Activated CD4-positive, CD25-positive, alpha-beta regulatory T cell (primary cell): ENCODE data around the gene RFK.
"Not testable (repeated sequence)": the region's sequence is repeated elsewhere in the genome, so short reads cannot be mapped to it uniquely, and the experiment has no call there.

ENCODE experiments used
- DNase-seq, 4 experiments: peaks; one replicate each; lab custom pipeline; 2025; lab: John Stamatoyannopoulos, UW

Gene RFK

GRCh38 chr9:76370396-76371023, 23.7 kb downstream of the RFK start:
- DNase-seq, result no peak

GRCh38 chr9:76369583-76369982, 24.6 kb downstream of the RFK start:
- no peak for DNase-seq

DNA sequence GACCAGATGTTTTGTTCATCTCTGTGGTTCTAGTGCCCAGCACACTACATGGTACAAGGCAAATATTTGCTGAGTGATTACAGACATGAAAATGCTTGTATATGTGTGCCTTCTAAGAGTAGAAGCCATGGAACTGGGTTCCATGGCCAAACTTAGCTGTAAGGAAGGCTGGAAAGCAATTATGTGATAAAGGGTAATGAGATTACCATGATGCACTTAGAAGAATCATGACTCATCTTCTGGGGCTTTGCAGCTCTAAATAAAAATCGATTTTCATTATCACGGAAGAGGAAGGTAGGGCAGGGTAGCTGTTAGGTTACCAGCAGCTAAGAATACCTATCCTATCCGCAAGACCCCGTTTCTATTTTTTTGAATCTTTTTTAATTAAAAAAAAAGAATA, 28.0 kb downstream of the RFK start:
- DNase-seq, result no peak

DNA sequence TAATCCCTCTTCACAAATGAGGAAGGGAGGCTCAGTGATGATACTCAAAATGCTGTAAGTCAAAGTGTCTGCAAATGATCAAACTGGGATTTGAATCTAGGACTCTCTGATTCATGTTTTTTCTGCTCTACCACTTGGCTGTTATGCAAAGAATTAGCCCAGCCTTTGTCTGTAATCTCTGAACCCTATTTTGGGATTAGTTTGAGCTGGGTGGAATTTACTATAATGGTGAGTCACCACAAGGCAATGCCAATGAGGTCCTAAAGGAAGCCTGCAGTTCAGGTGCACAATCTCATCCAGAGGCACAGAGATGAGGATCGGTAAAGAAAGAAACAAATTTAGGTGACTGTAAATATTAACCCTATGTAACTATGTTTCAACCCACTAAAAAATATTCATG, 29.2 kb downstream of the RFK start:
- no peak for DNase-seq

DNA sequence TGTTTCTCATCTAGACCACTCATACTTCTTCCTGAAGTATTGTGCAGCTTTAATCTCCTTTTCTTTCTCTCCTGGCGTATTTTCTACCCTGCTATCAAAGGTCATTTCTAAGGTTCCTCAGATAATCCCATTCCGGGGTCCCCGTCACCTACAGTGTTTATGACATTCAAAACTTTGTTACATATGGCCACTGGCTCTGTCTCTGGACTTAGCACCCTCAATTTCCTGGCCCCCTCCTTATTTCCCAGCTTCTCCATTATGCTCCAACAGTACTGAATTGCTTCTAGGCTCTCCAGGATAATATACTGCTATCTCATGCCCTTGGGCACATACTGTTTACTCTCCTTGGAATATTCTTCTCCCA, 31.2 kb downstream of the RFK start:
- DNase-seq, result no peak

- not testable (repeated sequence) for DNase-seq
These were observed 31.7 kb downstream of the RFK start for GRCh38 chr9:76362332-76363031.

- DNase-seq, result no peak
These were observed 34.5 kb downstream of the RFK start for GRCh38 chr9:76359766-76360165.

DNA sequence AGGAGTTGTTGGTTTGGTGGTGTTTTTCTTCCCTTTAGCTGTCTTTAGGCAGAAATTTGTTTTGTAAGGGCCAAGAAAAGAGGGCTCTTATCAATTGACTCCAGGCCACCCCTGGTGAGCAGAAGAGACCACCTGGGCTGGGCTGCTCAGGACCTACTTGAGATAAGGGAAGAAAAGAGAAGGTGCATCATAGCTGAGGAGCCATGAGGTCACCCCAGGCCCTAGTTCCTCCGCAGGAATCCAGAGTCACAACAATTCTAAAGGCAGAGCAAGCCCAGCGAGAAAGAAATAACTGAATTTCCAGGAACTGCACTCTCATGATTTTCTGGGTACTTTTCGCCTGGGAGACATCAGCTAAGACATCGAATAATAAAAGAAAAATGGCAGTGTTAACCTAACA, 34.9 kb downstream of the RFK start:
- DNase-seq, result no peak

GRCh38 chr9:76358628-76359280, 35.5 kb downstream of the RFK start:
- no peak for DNase-seq

- no peak for DNase-seq
These were observed 36.7 kb downstream of the RFK start for GRCh38 chr9:76357555-76357954.

GRCh38 chr9:76355886-76356285, 38.3 kb downstream of the RFK start:
- no peak for DNase-seq

DNA sequence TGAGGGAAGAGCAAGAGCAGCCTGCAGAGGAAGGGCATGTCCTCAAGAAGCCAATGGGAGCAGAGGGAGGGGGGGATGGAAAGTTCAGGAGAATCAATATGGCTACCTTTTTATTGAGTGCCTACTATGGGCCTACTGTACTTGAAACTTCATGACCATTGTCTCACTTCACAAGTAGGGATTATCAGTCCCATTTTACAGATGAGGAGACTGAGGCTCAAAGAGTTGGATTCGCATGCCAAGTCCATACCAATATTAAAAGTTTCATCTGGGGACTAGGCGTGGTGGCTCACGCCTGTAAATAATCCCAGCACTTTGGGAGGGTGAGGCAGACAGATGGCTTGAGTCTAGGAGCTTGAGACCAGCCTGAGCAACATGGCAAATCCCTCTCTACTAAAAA, 40.0 kb downstream of the RFK start:
- DNase-seq, result no peak

GRCh38 chr9:76353280-76353679, 40.9 kb downstream of the RFK start:
- DNase-seq, result no peak

GRCh38 chr9:76352026-76352620, 42.1 kb downstream of the RFK start:
- DNase-seq, result no peak

GRCh38 chr9:76351006-76351405, 43.2 kb downstream of the RFK start:
- no peak for DNase-seq

DNA sequence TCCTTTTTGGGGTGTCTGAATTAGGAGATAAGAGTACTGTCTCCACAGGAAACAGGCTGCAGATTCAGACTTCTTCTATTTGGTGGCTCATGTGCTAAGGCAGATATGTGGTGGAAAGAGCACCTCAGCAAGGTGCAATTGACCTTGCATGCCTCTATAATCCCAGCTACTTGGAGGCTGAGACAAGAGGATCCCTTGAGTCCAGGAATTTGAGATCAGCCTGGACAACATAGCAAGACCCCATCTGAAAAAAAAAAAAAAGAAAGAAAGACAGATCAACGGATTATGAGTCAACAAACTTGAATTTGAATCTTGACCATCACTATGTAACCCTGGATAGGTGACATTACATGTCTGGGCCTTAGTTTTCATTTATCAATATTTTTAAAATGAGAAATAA, 44.4 kb downstream of the RFK start:
- DNase-seq, result no peak

- DNase-seq, result no peak
These were observed 51.4 kb downstream of the RFK start for GRCh38 chr9:76342858-76343257.

GRCh38 chr9:76342201-76342600, 52.0 kb downstream of the RFK start:
- DNase-seq, result no peak

- DNase-seq, result no peak
These were observed 52.6 kb downstream of the RFK start for GRCh38 chr9:76341616-76342015.

GRCh38 chr9:76338418-76338817, 55.8 kb downstream of the RFK start:
- no peak for DNase-seq

- no peak for DNase-seq
These were observed 58.2 kb downstream of the RFK start for GRCh38 chr9:76336027-76336426.
